PC-9 (cell line): ENCODE results near the gene LBR.

Experiments
- CTCF ChIP-seq: fragments of 200-600 bp; sonication (generic); conservative IDR thresholded peaks from 2 replicates; pipeline ENCODE4 v1.6.1; 2017; ENCODE audit warnings: mixed run types, antibody characterized with exemption, mild to moderate bottlenecking, moderate library complexity
- EZH2 ChIP-seq: fragments of 200-600 bp; sonication (generic); IDR thresholded peaks from 2 replicates; pipeline ENCODE4 v1.8.0; 2017; ENCODE audit warnings: antibody characterized with exemption, low read depth

GRCh38 chr1:225447650-225448089 is 19.8 kb upstream of the LBR start:
- TF ChIP-seq CTCF (no peak), EZH2 (no peak)
